Endometrium (tissue), 2 donors: ENCODE data around the gene SHF.
"Not testable (repeated sequence)": the region's sequence is repeated elsewhere in the genome, so short reads cannot be mapped to it uniquely, and the experiment has no call there.

Source experiments
- FAIRE-seq: peaks from 2 replicates; lab custom pipeline; 2012; peaks lifted over from hg19 to GRCh38; lab: Jason Lieb, UNC
- donor health status: control.
- donor health status: control.

Gene SHF

DNA sequence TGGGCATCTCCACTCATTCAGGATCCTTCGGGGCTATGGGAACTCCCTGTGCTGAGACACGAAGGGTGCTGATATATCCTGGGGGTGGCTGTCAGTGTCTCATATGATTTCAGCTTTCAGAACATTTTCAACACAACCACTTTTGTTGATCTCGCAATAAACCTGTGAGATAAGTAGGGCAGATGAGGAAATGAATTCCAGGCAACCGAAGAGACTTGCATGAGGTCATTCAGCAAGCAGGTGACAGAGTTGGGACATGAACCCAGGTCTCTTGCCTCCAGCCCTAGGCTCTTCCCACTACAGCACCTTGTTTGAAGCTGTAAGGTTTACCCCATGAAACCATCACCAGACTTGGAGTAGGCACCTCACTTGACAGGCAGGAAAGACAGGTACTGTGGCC, 41.4 kb downstream of the SHF start:
- no peak for FAIRE-seq

DNA sequence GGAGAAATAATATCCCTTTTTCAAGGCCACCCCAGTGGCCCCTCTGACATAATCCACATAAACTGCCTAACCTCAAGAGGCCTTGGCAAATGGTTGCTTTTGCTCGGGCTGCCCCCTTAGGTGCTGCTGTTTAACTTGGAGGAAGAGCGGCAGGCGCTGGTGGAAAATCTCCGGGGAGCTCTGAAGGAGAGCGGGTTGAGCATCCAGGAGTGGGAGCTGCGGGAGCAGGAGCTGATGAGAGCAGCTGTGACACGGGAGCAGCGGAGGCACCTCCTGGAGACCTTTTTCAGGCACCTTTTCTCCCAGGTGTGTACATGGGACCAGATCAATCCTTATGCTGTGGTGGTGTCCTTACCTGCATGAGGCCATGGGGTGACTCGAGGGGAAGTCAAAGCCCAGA, 43.0 kb downstream of the SHF start:
- FAIRE-seq = no peak

DNA sequence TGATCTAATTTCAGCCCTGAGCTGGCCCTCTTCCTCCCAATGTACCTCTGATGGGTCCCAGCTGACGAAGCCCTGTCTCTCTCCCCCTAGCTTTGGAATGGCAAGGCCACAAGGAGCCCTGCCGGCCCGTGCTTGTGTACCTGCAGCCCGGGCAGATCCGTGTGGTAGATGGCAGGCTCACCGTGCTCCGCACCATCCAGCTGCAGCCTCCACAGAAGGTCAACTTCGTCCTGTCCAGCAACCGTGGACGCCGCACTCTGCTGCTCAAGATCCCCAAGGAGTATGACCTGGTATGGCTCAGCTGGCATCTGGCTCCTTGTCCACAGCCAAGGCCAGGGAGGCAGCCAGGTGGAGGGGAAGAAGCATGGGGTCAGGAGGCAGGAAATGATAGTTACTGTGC, 43.8 kb downstream of the SHF start:
- FAIRE-seq = no peak

DNA sequence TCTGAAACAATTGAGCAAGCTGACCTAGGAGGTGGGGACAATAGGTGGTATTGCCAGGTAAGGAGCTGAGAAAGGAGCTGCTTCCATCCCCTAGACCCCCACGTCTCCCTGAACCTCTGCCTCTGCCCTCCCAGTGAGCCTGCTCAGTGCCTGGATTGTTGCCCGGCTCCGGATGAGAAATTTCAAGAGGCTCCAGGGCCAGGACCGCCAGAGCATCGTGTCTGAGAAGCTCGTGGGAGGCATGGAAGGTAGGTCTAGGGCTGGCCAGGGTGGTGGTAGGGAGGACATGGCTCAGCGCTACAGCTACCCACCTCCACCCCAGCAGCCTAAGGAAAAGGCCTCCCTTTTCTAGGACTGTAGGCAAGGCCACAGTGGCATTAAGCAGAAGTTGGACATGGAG, 44.7 kb downstream of the SHF start:
- no peak for FAIRE-seq

DNA sequence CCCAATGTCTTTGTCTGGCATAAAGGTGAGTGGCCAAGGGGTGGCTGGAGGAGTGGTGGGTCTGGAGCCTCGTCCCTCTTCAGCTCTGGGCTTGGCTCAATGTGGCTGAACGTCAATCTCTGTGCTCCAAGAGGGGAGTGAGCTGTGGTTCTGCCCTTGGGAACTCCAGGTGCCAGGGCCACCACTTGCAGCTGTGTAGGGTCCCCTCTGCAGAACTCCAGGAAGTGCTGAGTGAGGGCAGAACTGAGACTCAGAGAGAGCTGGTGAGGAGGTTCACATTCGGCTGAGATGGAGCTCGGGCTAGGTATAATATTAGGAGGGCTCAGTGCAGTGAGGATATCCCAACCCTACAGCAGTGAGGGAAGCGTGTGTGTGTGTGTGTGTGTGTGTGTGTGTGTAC, 46.4 kb downstream of the SHF start:
- no peak for FAIRE-seq

DNA sequence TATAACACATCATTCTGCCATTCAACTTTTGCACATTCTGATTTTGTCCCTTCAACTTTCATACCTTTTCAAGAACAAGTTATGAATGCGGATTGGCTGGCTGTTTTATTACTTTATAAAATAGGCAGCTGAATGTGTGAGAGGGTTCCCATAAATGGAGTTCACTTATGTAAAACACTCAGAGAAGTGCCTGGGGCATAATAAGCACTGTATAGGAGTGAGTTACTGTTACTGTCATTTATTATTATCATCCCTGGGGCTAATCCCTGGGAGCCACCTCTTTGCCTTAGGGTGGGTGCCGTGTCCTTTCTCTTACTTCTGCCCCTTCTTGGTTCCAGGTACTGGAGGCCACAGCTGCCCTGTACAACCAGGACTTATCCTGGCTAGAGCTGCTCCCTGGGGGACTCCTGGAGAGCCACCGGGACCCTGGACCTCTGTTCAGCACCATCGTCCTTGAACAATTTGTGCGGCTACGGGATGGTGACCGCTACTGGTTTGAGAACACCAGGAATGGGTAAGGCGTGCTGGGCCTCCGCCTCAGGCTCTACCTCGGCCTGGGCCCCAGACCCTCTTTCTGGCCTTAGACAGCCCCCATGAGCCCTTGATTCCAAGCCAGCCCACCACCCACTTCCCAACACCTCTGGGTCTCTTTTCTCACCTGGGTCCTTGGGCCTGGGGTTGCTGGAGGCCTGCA, 47.1 kb downstream of the SHF start:
- no peak for FAIRE-seq

DNA sequence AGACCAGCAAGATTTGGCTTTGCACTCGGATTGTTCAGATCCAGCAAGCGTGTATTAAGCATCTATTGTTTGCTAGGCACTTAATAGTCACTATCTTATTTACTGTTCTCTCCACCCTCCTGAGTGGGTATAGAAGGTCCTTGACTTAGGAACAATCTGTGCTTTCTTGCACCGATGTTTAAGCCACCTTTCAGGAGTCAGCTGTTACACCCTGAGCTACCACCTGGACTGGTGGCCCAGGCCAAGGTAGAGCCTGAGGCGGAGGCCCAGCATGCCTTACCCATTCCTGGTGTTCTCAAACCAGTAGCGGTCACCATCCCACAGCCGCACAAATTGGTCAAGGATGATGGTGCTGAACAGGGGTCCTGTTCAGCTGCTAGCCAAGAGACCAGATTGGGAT, 48.0 kb downstream of the SHF start:
- no peak for FAIRE-seq

DNA sequence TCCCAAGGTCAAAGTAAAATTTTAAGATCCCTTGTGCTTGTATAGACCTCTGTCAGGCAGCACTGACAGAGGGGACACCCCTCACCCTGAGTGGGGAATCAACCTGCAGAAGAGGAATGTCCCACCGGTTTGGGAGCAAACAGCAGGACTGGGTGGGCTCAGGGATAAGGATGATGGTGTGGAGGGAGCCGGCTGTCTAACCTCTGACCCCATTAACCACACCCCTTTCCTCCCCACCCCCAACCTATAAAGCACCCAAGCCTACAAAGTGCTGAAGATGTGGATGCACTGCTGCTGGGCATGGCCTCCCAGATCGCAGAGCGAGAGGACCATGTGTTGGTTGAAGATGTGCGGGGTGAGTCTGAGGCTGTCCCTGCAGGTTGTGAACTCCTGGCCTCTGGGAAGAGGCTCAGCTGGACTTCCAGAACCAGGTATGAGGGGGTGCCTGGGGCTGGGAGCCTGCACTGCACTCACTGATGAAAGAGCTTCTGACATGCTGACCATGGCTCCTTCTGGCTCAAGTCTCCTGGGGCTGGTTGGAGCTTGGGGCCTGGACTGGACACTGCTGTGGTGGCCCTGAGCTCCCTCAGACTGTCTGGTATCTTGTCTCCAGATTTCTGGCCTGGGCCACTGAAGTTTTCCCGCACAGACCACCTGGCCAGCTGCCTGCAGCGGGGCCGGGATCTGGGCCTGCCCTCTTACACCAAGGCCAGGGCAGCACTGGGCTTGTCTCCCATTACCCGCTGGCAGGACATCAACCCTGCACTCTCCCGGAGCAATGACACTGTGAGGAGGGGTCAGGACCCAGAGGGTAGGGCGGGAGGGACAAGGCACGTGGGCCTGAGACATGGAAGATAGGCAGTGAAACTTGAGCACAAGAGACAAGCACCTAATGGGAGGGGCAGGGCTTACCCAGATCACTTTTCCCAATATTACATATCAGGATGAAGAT, 48.7 kb downstream of the SHF start:
- FAIRE-seq = no peak

DNA sequence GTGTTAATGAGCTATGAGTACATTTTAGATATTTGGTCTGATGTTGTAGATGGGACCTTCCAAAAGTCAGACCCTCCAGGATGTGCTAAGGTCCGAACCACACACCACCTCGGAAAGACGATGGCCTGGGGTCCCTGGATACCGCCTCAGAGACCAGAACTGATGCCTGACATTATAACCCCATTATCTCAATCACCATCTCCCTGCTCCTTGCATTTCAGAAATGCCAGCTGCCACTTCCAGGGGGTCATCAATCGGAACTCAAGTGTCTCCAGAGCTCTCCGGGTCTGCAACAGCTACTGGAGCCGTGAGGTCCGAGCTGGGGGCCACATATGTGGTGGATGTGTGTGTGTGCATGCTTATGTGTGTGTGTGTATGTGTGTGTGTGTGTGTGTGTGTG, 50.1 kb downstream of the SHF start:
- FAIRE-seq = no peak

DNA sequence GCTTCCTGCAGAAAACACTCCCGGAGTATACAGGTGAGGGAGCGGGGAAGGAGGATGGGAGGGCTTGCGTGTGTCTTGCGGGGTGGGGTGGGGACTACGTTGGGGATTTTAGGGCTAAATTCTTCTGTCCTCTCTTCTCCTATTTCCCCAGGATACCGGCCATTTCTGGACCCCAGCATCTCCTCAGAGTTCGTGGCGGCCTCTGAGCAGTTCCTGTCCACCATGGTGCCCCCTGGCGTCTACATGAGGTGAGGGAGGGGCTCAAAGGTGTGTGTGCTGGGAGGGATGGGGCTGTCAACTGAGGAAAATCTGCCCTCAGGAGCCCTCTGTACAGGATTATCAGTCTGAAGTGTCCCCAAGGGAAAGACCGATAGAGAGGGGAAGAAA, 51.4 kb downstream of the SHF start:
- no peak for FAIRE-seq

DNA sequence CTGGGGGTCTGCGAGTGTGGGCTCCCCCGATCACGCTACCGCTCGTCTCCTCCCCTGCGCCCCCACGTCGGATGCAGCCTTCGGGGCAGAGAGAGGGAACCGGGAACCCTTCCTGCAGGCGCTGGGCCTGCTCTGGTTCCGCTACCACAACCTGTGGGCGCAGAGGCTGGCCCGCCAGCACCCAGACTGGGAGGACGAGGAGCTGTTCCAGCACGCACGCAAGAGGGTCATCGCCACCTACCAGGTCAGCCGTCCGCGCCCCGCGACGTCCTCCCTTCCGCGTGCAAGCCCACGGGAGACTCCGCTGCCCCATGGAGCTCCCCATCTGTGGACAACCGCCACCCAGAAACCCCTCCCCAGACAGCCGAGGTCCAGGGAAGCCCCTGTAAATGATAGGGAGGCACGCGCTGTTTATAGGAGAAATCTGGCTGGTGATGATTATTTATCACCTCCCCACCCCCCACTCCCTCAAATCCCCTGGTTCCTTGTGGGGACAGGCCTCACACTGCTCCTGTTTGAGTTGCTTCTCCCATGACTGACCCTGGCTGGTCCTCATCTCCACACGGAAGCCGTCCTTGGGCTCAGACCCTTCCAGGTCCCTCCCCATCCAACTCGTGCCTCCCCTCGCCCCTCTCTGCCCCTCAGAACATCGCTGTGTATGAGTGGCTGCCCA, 51.9 kb downstream of the SHF start:
- not testable (repeated sequence) for FAIRE-seq

DNA sequence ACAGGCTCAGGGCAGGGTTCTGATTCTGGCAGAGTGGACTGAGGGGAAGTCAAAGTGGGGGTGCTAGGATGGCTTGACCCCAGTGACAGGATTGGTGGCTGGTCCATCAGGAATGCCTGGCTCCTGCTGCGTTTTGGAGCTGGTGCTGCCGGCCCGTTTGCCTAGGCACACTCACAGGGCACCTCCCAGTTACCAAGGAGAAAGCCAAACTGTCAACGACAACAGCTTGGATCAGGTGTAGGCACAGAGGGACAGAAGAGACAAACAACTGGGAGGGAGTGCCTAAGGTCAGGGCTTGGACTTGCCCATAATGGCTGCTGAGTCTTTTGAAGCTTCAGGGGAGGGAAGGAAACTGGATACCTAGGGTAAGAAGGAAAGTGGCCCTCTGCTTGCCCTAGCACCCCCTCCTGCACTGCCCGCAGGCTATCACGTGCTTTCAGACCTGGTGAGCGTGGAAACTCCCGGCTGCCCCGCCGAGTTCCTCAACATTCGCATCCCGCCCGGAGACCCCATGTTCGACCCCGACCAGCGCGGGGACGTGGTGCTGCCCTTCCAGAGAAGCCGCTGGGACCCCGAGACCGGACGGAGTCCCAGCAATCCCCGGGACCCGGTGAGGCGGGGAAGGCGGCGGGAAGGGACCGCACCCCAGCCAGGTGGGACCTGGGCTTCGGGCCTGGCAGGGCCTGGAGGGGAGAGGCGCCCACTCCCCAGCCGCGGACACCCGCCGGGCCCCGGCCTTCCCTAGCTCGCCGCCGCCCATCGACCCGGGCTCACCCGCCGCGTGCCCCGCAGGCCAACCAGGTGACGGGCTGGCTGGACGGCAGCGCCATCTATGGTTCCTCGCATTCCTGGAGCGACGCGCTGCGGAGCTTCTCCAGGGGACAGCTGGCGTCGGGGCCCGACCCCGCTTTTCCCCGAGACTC, 52.8 kb downstream of the SHF start:
- FAIRE-seq = no peak

DNA sequence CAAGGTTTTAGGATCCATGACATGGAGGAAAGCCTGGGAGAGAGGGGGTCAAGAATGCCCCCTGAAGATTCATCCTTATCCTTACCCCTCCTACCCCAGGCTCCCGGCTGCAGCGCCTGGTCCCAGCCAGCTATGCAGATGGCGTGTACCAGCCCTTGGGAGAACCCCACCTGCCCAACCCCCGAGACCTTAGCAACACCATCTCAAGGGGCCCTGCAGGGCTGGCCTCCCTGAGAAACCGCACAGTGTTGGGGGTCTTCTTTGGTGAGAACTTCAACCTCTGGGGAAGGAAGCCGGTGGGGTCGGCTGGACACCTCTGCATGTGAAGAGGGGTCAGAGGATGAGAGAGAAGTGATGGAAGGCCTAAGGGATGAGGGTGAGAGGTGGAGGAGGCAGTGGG, 53.7 kb downstream of the SHF start:
- no peak for FAIRE-seq

DNA sequence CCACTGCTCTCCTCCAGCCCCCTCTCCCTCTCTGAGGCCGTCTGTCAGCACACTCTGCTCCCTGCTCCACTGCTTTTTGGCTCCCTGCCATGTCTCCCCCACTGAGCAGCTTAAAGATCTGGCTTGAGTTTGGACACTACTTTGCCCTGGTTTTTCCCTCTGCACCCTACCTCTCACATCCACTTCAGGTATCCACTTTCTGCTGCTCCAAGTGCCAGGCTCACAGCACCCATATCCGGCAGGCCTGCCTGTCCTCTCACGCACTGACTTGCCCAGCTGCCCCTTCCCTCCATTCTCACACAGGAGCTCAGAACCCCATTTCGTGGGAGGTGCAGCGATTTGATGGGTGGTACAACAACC, 54.2 kb downstream of the SHF start:
- no peak for FAIRE-seq

DNA sequence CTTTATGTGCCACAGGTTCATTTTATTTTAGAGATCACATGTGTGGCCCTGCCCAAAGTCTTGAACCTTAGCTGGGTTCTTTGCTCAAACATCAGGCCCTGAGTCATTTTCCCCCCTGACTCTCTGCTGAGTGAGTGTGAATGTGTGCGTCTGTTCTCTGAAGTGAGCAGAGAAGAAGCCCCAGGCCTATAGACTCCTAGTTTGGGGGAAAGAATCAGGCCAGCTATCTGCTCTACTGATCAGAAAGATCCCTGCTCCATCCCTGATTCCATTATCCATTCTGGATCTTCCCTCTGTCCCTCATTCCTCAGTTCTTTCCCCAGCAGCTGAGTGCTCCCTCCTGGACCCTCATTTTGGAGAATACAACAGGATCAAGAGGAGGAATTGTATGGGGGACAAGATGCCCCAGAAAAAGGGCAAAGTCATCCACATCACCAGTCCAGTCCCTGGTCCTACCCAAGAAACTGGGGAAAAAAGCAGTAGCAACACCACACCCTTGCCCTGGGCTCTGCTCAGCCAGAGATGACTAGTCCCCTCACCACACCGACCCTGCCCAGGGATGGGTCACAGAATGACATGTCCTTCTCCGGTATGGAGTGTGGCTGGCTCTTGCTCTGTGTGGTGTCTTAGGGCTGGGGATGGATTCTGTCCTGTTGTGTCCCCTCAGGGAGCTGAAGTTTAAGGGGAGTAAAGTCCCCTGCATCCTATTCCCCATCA, 54.8 kb downstream of the SHF start:
- FAIRE-seq = no peak

DNA sequence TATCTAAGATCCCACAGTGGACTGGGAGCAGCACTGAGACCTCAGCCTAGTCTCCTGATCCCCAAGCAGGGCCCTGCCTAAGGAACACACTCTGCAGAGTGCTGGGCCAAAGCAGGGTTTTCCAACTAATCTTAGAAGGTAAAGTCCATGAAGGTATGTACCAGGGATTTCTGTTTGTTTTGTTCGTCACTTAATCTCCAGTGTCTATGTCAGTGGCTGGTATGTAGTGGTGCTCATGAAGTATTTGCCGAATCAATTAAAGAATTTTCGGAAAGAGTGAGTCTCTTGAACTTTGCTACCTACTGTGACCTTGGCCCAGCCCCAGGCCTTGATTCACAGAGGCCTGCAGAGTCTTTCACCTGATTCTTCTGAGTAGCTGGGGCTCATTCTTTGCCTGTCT, 56.3 kb downstream of the SHF start:
- no peak for FAIRE-seq

DNA sequence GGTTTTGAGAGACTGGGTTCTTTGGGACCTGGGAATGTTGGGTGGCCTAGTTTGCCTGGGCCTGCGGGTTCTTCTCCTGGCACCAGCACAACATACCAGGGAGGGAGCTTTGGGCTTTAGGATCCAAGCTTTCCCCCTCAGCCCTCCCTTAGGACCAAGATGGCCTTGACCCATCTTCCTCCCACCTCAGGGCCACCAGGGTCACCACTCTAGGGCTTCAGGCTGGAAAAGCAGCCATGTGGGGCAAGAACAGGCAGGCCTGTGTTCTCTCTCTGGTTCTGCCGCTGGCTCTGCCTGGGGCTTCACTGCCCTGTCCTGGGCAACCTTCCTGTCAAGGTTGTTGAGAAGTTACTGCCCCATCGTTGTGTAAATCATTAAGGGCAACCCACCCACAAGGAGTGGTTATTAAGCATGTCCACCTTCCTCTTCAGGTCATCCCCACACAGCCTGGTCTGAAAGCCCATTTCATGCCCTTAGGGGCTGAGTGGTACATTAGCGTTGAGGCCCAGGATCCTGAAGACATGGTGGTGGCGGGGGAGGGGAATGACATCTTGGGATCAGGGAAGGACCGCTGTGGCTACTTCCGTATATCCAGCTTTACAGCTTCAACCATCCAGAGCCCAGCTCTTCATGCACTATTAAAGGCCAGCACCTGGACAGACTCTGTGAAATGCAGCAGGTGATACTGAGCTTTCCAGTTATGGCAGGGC, 57.3 kb downstream of the SHF start:
- no peak for FAIRE-seq

DNA sequence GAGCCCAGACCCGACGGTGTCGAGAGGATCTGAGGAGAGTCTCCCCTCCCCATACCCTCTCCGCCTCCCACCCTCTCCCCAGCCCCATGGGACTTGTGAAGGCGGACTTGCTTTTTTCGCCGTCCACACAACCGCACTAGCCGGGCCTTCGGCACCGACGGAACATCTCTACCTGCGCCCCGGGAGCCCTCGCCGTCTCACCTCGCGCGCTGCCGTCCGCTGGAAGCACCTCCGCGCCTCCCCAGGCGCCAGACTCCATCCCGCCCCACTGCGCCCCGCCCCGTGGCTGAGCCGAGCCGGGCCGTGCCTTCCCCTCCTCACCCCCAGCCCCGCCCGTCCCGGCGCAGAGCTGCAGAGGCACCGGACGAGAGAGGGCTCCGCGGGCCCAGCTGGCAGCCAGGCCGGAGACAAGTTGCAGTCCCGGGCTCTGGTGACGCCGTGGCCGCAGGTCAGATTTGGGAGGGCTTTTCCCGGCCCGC, 58.1 kb downstream of the SHF start, which contains the start of the genes DUOX1 and DUOXA1:
Gene DUOX1 (plus strand): TSS at position 344 of the 479 bp plus-strand sequence. CDS start 1,973 bp downstream, outside the sequence.
Gene DUOXA1 (minus strand): TSS at position 229 of the 479 bp plus-strand sequence. CDS start 6,865 bp downstream, outside the sequence.
- FAIRE-seq = no peak

DNA sequence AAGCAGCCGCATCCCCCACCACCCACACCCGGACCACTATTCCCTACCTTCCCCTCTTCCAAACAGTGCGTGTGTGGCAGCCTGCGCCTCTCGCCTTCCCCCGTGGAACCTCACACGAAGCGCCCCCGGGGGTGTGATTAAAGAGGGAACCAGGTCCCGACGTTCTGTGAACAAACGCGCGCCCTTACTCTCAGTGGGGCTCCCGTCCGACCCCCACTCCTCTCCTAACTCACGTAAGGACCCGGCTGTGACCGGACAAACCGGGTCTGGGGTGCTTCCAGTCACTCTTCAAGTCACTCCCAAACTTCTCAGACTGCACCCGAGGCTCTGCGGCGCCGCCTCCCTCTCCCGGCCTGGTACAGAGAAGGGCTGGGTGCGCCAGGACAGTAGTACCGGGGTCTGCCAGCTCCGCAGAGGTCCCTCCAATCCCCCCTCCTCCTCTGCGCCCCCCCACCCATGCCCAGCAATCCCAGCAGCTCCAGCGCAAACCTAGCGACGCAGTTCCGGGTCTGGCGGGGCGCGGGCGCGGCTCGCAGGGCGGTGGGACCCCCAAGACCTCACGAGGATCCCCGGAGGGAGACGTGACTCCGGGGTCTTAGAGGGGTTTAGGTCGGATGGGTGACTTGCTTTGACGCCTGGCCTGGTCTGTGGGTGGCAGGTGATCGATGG, 58.7 kb downstream of the SHF start:
- FAIRE-seq = no peak
